GDM1 (cell line): ENCODE data around the gene NKX1-2.
A peak's percentile ranks its signal among the peaks of the same experiment; 100 is the strongest.

Experiments
- DNase-seq: peaks from one replicate; lab custom pipeline; 2025; lab: John Stamatoyannopoulos, UW

NKX1-2 gene

GRCh38 chr10:124415210-124415609, 34.6 kb downstream of the NKX1-2 start:
- DNase-seq: no peak

GRCh38 chr10:124414076-124414475, 35.8 kb downstream of the NKX1-2 start:
- DNase-seq: no peak

- DNase-seq: no peak
These were observed 40.1 kb downstream of the NKX1-2 start for GRCh38 chr10:124409696-124410095.

- no peak for DNase-seq
These were observed 41.5 kb downstream of the NKX1-2 start for GRCh38 chr10:124408357-124408756.

- no peak for DNase-seq
These were observed 42.4 kb downstream of the NKX1-2 start for GRCh38 chr10:124407456-124407855.

- DNase-seq: peak; percentile 70
These were observed 46.3 kb downstream of the NKX1-2 start for GRCh38 chr10:124403548-124403947.

GRCh38 chr10:124402273-124402672, 47.6 kb downstream of the NKX1-2 start:
- DNase-seq: no peak

GRCh38 chr10:124401633-124402032, 48.2 kb downstream of the NKX1-2 start:
- no peak for DNase-seq
